HCT116 (cell line): Measurements from ENCODE around the gene IFI27L2. TPM values are rescaled to one million over a fixed set of nuclear protein-coding genes. Genes with fewer than 3 reads are reported as not detected.

Source experiments
- ATAC-seq: fragments of 200-7000 bp; cut with Tn5 transposase; 2 replicates; pipeline ENCODE4 v1.9.1; 2020; ENCODE audit warnings: mild to moderate bottlenecking, moderate library complexity
- BruUV-seq: library from RNA; stranded (reverse); fragments of 400-500 nt; replicated peaks from 2 replicates; lab custom pipeline; 2021; lab: Mats Ljungman, UMichigan
- CTCF ChIA-PET: fragments of 300-600 bp; sonication (Branson Sonifier 250); formaldehyde crosslinking; loops from one replicate; lab custom pipeline; 2021; ENCODE audit warnings: antibody characterized with exemption; lab: Charles Lee
- POLR2A ChIA-PET: fragments of 300-600, 350-600 bp; sonication (Branson Sonifier 250); formaldehyde crosslinking; loops from one replicate; lab custom pipeline; 2021; ENCODE audit warnings: antibody characterized with exemption; lab: Charles Lee
- RAD21 ChIA-PET, 2 experiments: fragments of 300-600 bp; sonication (Branson Sonifier 250); formaldehyde crosslinking; loops; one replicate each; lab custom pipeline; 2023; ENCODE audit warnings: low total read pairs in 2 of 2; ENCODE audit not compliant: uncharacterized antibody in 2 of 2, unreplicated experiment in 2 of 2, low non-redundant PET in 1 of 2; lab: Charles Lee
- DNase-seq: peaks from one replicate; pipeline ENCODE4 v3.0.0-alpha.2; 2010; ENCODE audit warnings: low read depth, low spot score
- H2AFZ ChIP-seq: fragments of 200-600 bp; shearing (Covaris generic), sonication (generic); 2 replicates; pipeline ENCODE4 v1.6.1; 2017; ENCODE audit warnings: low read depth, mixed run types, mixed read lengths, antibody characterized with exemption, low read length; ENCODE audit not compliant: poor library complexity, severe bottlenecking
- H3K27ac ChIP-seq: 2 replicates; pipeline ENCODE4 v1.5.1; 2012; ENCODE audit warnings: low read depth, low read length
- H3K27me3 ChIP-seq: fragments of 200-600 bp; sonication (generic); 2 replicates; pipeline ENCODE4 v1.6.1; 2016; ENCODE audit warnings: mixed run types, low read length, mixed read lengths; ENCODE audit not compliant: insufficient read depth
- H3K36me3 ChIP-seq, 2 experiments: fragments of 200-500 bp in 1 of 2; fragments of 200-600 bp in 1 of 2; sonication (Bioruptor generic) in 1 of 2; sonication (generic) in 1 of 2; 2 replicates each; pipeline versions ENCODE4 v1.5.1 to v1.6.1; 2014 to 2016; ENCODE audit warnings: low read length in 2 of 2, inconsistent platforms in 1 of 2, mixed read lengths in 1 of 2, mixed run types in 1 of 2; ENCODE audit not compliant: insufficient read depth in 2 of 2, control insufficient read depth in 1 of 2
- H3K4me1 ChIP-seq, 2 experiments: fragments of 200-600 bp in 1 of 2; sonication (generic) in 1 of 2; 2 replicates each; pipeline versions ENCODE4 v1.5.1 to v1.6.1; 2012 to 2017; ENCODE audit warnings: low read length in 2 of 2, inconsistent platforms in 1 of 2, mild to moderate bottlenecking in 1 of 2, mixed read lengths in 1 of 2, mixed run types in 1 of 2, moderate library complexity in 1 of 2; ENCODE audit not compliant: insufficient read depth in 2 of 2, control insufficient read depth in 1 of 2
- H3K4me2 ChIP-seq: fragments of 200-600 bp; sonication (generic); 2 replicates; pipeline ENCODE4 v1.6.1; 2017; ENCODE audit warnings: mixed run types, low read length, mixed read lengths
- H3K4me3 ChIP-seq, 2 experiments: fragments of 200-600 bp in 1 of 2; sonication (generic) in 1 of 2; replicated peaks in 1 of 2; 2 replicates each; pipeline ENCODE4 v1.5.1; 2011 to 2016; ENCODE audit warnings: low read length in 2 of 2, control low read depth in 1 of 2, low read depth in 1 of 2, mild to moderate bottlenecking in 1 of 2, mixed read lengths in 1 of 2, mixed run types in 1 of 2
- H3K79me2 ChIP-seq: fragments of 200-600 bp; sonication (generic); 2 replicates; pipeline ENCODE4 v1.6.1; 2017; ENCODE audit warnings: mild to moderate bottlenecking, mixed run types, low read length, moderate library complexity, mixed read lengths; ENCODE audit not compliant: insufficient read depth
- H3K9ac ChIP-seq: fragments of 200-600 bp; sonication (generic); 2 replicates; pipeline ENCODE4 v1.6.1; 2016; ENCODE audit warnings: low read length, mixed read lengths
- H3K9me2 ChIP-seq: fragments of 200-600 bp; sonication (generic), shearing (Covaris generic); 2 replicates; pipeline ENCODE4 v1.6.1; 2017; ENCODE audit warnings: mixed run types, mild to moderate bottlenecking, moderate library complexity; ENCODE audit not compliant: insufficient read depth
- H3K9me3 ChIP-seq, 2 experiments: fragments of 200-500 bp in 1 of 2; fragments of 200-600 bp in 1 of 2; sonication (Bioruptor generic) in 1 of 2; sonication (generic) in 1 of 2; 2 replicates each; pipeline ENCODE4 v1.6.1; 2014 to 2017; ENCODE audit warnings: low read length in 2 of 2, mixed read lengths in 2 of 2, inconsistent platforms in 1 of 2, low read depth in 1 of 2, mild to moderate bottlenecking in 1 of 2, mixed run types in 1 of 2, moderate library complexity in 1 of 2; ENCODE audit not compliant: control insufficient read depth in 1 of 2, insufficient read depth in 1 of 2
- H4K20me1 ChIP-seq: fragments of 200-600 bp; sonication (generic), shearing (Covaris generic); 2 replicates; pipeline ENCODE4 v1.6.1; 2017; ENCODE audit warnings: mixed run types, mild to moderate bottlenecking, moderate library complexity; ENCODE audit not compliant: insufficient read depth
- CBX3 ChIP-seq: IDR thresholded peaks from 2 replicates; pipeline ENCODE4 v1.6.1; 2012; ENCODE audit warnings: low read depth
- ELF1 ChIP-seq: IDR thresholded peaks from 2 replicates; pipeline ENCODE4 v1.6.1; 2012; ENCODE audit warnings: low read depth, borderline replicate concordance
- EZH2phosphoT487 ChIP-seq: fragments of 200-600 bp; IDR thresholded peaks from 2 replicates; pipeline ENCODE4 v1.6.1; 2018; ENCODE audit warnings: antibody characterized with exemption, borderline replicate concordance
- POLR2A ChIP-seq: IDR thresholded peaks from 2 replicates; pipeline ENCODE4 v1.7.0; 2011; ENCODE audit warnings: borderline replicate concordance; ENCODE audit not compliant: insufficient read depth, insufficient read length; ENCODE audit errors: extremely low read depth
- RAD21 ChIP-seq: IDR thresholded peaks from 2 replicates; pipeline ENCODE4 v1.6.1; 2012; ENCODE audit warnings: low read depth, mild to moderate bottlenecking
- TCF7L2 ChIP-seq: IDR thresholded peaks from 2 replicates; pipeline ENCODE4 v1.7.0; 2011; ENCODE audit warnings: borderline replicate concordance, inconsistent platforms; ENCODE audit not compliant: insufficient read depth, insufficient read length; ENCODE audit errors: extremely low read depth
- ZFX ChIP-seq: fragments of 450-650 bp; IDR thresholded peaks from 2 replicates; pipeline ENCODE4 v1.6.1; 2017
- ZNF274 ChIP-seq: fragments of 200-500 bp; sonication (Bioruptor generic); IDR thresholded peaks from 2 replicates; pipeline ENCODE4 v1.6.1; 2014; ENCODE audit warnings: mild to moderate bottlenecking, low read depth, low read length, inconsistent platforms
- intact Hi-C: fragments of 100-400 bp; cut with micrococcal nuclease; formaldehyde crosslinking; loops from 2 replicates; pipeline ENCODE4 v1.10.0; 2022
- total RNA-seq: library from RNA; stranded (reverse); gene quantifications from one replicate; pipeline ENCODE4 v1.2.1, GENCODE V29; 2021; ENCODE audit not compliant: unreplicated experiment
- TF ChIP-seq, protein P1 (sequence below): IDR thresholded peaks from 2 replicates; pipeline ENCODE4 v1.6.1; 2012
- TF ChIP-seq, protein P2 (sequence below): IDR thresholded peaks from 2 replicates; pipeline ENCODE4 v1.6.1; 2012
- TF ChIP-seq, protein P3 (sequence below): IDR thresholded peaks from 2 replicates; pipeline ENCODE4 v1.6.1; 2011; ENCODE audit warnings: mild to moderate bottlenecking, low read length, moderate library complexity; ENCODE audit not compliant: insufficient replicate concordance; ENCODE audit errors: extremely low read depth
- TF ChIP-seq, protein P4 (sequence below), 3 experiments: fragments of 200-600 bp in 1 of 3; sonication (generic) in 1 of 3; IDR thresholded peaks in 2 of 3; conservative IDR thresholded peaks in 1 of 3; 2 replicates each; pipeline ENCODE4 v1.5.1; 2012 to 2017; ENCODE audit warnings: low read depth in 2 of 3, low read length in 2 of 3, antibody characterized with exemption in 1 of 3, borderline replicate concordance in 1 of 3, control low read depth in 1 of 3, mild to moderate bottlenecking in 1 of 3, mixed read lengths in 1 of 3, mixed run types in 1 of 3, moderate library complexity in 1 of 3; ENCODE audit not compliant: insufficient read depth in 1 of 3

Gene IFI27L2
- total RNA-seq, 1 experiment from 2014 or later, result 42.9 TPM

DNA sequence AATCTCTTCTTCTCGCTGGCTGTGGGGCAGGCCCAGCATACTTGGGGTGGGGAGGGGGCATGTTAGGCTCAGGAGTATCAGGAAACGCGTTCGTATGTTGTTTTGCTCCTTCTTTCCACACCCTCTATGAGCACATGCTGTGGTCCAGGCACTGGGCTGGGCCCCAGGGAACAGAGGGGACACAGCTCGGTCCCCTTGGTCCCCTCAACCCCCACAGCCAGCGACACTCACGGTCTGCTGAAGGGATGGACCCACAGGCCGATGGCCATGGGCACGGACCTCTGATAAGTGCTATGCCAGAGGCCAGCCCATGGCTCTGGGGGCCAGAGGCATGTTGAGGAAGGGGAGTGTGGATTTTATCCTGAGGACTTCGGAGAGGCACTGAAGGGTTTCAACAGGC is 12.7 kb downstream of the IFI27L2 start:
- DNase-seq (no peak), ATAC-seq (no peak)
- peaks cover 0 to 11% of the 10 kb centered on the region in 2 experiments; a peak in 2 of 4 replicates for H3K9me3 ChIP-seq
- H3K27ac ChIP-seq, result no peak overlapping the region
- no TSS peak for BruUV-seq
- no peaks in the 10 kb centered on the region for H3K9me2 ChIP-seq
- peaks cover 3% of the 10 kb centered on the region; the same call in 1 of the 2 replicates for H3K27me3 ChIP-seq
- no peaks in the 10 kb centered on the region for H3K79me2 ChIP-seq
- intact Hi-C loops, result no loop called here
- ChIA-PET CTCF (no interaction called here), RAD21 (no interaction called here), POLR2A (no interaction called here)
- no peak overlapping the region for H3K4me2 ChIP-seq
- peaks cover 0 to 11% of the 10 kb centered on the region in 2 experiments; a peak in 1 of 4 replicates for H3K4me1 ChIP-seq
- H3K4me3 ChIP-seq, result no peak overlapping the region
- no peaks in the 10 kb centered on the region for H3K36me3 ChIP-seq
- no peak overlapping the region for H2AFZ ChIP-seq
- no peak overlapping the region for H3K9ac ChIP-seq
- TF ChIP-seq ZFX (no peak), TCF7L2 (no peak), ZNF274 (no peak), RAD21 (no peak), EZH2phosphoT487 (no peak)
- TF ChIP-seq, protein P1, sequence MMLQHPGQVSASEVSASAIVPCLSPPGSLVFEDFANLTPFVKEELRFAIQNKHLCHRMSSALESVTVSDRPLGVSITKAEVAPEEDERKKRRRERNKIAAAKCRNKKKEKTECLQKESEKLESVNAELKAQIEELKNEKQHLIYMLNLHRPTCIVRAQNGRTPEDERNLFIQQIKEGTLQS, result no peak
- TF ChIP-seq, protein P2, sequence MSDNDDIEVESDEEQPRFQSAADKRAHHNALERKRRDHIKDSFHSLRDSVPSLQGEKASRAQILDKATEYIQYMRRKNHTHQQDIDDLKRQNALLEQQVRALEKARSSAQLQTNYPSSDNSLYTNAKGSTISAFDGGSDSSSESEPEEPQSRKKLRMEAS, result no peak
- no peaks in the 10 kb centered on the region for H4K20me1 ChIP-seq

DNA sequence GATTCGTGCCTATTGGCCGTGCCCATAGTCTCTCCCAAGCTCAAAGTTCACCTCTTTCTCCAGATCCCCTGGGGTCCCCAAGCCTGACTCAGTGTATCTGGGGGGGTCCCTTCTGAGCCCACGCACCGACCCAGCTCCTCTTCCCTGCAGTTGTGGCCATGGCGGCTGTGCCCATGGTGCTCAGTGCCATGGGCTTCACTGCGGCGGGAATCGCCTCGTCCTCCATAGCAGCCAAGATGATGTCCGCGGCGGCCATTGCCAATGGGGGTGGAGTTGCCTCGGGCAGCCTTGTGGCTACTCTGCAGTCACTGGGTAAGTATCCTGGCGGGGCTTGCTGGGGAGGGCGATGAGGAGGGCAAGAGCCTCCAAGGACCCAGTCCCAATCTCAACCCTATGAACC is 13.8 kb downstream of the IFI27L2 start:
- intact Hi-C loops, result no loop called here
- Histone ChIP-seq H3K4me3 (no peak overlapping the region), H3K4me1 (peaks cover 0 to 14% of the 10 kb centered on the region in 2 experiments; a peak in 1 of 4 replicates), H3K36me3 (no peaks in the 10 kb centered on the region), H3K4me2 (no peak overlapping the region), H2AFZ (no peak overlapping the region), H3K9me3 (peaks cover 0 to 10% of the 10 kb centered on the region in 2 experiments; a peak in 2 of 4 replicates), H3K9ac (no peak overlapping the region), H4K20me1 (no peaks in the 10 kb centered on the region), H3K79me2 (no peaks in the 10 kb centered on the region), H3K27ac (no peak overlapping the region), H3K27me3 (peaks cover 3% of the 10 kb centered on the region; the same call in 1 of the 2 replicates), H3K9me2 (no peaks in the 10 kb centered on the region)
- DNase-seq (no peak), ATAC-seq (no peak)
- ChIA-PET POLR2A (interaction anchor here (0.9 kb wide), 1 partner anchor 13 kb away, joined by 3 read pairs; no protein-coding TSS in a partner anchor), CTCF (no interaction called here), RAD21 (no interaction called here)
- BruUV-seq, result no TSS peak
- TF ChIP-seq, protein P2, result no peak
- TF ChIP-seq EZH2phosphoT487, result no peak
- no peak for TF ChIP-seq ZNF274
- no peak for TF ChIP-seq RAD21
- TF ChIP-seq, protein P3, sequence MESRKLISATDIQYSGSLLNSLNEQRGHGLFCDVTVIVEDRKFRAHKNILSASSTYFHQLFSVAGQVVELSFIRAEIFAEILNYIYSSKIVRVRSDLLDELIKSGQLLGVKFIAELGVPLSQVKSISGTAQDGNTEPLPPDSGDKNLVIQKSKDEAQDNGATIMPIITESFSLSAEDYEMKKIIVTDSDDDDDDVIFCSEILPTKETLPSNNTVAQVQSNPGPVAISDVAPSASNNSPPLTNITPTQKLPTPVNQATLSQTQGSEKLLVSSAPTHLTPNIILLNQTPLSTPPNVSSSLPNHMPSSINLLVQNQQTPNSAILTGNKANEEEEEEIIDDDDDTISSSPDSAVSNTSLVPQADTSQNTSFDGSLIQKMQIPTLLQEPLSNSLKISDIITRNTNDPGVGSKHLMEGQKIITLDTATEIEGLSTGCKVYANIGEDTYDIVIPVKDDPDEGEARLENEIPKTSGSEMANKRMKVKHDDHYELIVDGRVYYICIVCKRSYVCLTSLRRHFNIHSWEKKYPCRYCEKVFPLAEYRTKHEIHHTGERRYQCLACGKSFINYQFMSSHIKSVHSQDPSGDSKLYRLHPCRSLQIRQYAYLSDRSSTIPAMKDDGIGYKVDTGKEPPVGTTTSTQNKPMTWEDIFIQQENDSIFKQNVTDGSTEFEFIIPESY, result no peak
- TF ChIP-seq ELF1, result no peak
- no peak for TF ChIP-seq CBX3
- no peak for TF ChIP-seq POLR2A
- TF ChIP-seq, protein P4, sequence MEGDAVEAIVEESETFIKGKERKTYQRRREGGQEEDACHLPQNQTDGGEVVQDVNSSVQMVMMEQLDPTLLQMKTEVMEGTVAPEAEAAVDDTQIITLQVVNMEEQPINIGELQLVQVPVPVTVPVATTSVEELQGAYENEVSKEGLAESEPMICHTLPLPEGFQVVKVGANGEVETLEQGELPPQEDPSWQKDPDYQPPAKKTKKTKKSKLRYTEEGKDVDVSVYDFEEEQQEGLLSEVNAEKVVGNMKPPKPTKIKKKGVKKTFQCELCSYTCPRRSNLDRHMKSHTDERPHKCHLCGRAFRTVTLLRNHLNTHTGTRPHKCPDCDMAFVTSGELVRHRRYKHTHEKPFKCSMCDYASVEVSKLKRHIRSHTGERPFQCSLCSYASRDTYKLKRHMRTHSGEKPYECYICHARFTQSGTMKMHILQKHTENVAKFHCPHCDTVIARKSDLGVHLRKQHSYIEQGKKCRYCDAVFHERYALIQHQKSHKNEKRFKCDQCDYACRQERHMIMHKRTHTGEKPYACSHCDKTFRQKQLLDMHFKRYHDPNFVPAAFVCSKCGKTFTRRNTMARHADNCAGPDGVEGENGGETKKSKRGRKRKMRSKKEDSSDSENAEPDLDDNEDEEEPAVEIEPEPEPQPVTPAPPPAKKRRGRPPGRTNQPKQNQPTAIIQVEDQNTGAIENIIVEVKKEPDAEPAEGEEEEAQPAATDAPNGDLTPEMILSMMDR (IDR thresholded peaks at IDR 0.05 in 2 of 3, conservative IDR thresholded peaks at IDR 0.05 in 1 of 3; ENCODE audit: borderline replicate concordance in 1 of 3, insufficient read depth in 1 of 3, low read depth in 2 of 3, low read length in 2 of 3), result no peak
- TF ChIP-seq, protein P1, result no peak
